GM21619 (cell line): Measurements from ENCODE around the gene ANKMY2.

ENCODE experiments used
- ATAC-seq: cut with Tn5 transposase; IDR thresholded peaks from one replicate; pipeline ENCODE4 v1.9.1; 2021; ENCODE audit not compliant: unreplicated experiment

The ANKMY2 gene

DNA sequence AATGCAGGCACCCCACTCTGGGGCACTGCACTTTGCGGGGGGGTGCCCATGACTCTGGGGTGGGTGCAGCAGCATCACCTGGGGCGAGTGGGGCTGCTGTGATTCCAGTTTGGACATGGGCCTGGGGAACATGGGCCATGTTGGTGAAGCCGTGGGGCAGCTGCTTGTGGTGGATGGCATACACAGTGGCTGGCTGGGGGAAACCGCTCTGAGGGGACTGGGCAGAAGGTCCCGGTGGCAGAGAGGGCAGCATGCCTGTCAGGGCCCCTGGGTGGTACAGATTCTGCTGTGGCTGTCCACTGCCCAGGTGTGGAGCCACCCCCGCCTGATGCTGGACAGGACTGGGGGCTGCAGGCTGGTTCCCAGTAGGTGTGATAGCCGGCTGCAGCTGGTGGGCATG lies 61.7 kb downstream of the ANKMY2 start:
- no peak for ATAC-seq

DNA sequence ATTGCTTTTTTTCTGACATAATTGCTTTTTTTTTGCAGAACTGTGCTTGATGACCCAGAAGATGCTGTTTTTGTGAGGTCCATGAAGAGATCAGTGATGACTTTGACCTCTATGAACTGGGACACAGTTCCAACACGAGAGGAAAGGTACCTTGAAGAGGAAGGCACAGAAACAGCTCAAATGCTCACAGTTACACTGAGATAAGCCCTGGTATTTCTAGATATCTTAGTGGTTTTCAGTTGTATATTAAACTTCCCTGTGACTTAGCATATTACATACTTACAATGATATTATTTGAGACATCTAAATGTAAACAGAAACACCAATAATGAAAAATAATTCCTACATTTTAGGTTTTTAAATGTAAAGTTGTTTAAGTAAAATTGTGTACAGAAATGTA lies 64.3 kb downstream of the ANKMY2 start:
- no peak for ATAC-seq

DNA sequence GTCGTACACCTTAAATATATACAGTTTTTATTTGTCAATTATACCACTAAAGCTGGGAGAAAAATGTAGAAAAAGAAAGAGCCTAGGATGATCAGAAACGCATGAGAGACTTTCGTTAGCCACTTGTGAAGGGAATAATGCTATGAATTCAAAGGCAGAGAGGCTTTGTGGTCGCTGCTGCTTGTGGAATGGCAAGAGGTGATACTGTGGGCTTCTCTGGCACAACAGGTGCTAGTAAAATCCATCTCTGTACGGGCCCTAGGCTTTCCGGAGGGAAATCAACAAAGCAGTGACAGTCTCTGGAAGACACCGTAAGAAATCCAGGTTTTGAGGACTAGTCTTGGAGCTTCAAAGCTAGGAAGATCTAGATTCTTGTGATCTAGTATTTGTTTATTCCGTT lies 66.3 kb downstream of the ANKMY2 start:
- ATAC-seq: no peak

DNA sequence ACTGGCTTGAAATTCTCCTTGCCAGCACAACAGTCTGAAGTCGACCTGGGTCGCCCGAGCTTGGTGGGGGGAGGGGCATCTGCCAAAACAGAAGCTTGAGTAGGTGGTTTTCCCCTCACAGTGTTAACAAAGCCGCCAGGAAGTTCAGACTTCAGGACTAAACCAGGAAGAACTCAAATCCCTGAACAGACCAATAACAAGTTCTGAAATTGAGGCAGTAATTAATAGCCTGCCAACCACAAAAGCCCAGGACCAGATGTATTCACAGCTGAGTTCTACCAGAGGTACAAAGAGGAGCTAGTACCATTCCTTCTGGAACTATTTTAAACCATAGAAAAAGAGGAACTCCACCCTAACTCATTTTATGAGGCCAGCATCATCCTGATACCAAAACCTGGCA lies 73.6 kb downstream of the ANKMY2 start:
- no peak for ATAC-seq

DNA sequence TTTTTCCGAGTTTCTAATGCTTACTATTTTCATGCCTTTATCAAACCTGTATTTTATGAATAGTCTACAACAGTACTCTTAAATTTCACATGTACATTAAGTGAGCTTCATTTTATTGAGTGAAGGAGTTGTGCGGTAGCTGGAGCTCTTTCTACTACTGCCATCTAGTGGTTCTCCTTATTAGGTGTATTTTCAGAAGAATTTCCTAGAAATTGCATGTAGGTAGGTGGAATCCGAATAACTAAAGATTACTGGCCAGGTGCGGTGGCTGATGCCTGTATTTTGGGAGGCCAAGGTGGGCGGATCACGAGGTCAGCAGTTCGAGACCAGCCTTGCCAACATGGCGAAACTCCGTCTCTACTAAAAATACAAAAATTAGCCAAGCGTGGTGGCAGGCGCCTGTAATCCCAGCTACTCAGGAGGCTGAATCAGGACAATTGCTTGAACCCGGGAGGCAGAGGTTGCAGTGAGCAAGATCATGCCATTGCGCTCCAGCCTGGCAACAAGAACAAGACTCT lies 80.6 kb downstream of the ANKMY2 start:
- peak; percentile 53 for ATAC-seq

DNA sequence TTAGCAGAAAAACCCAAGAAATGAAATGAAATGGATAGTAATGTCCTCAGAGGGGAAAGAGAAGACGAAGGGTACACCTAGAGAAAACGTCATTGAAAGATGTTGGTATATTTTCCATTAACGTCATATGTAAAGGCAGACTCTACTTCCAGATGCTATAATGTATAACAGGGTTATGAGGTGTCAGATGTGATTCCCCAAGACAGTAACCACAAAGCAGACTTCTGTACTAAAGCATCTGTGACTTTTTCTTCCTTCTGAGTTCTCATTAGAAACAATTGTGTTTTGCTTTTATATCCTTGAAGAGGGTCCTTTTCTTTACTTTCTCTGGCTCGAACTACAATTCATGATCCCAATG lies 81.6 kb downstream of the ANKMY2 start:
- peak; percentile 36 for ATAC-seq

DNA sequence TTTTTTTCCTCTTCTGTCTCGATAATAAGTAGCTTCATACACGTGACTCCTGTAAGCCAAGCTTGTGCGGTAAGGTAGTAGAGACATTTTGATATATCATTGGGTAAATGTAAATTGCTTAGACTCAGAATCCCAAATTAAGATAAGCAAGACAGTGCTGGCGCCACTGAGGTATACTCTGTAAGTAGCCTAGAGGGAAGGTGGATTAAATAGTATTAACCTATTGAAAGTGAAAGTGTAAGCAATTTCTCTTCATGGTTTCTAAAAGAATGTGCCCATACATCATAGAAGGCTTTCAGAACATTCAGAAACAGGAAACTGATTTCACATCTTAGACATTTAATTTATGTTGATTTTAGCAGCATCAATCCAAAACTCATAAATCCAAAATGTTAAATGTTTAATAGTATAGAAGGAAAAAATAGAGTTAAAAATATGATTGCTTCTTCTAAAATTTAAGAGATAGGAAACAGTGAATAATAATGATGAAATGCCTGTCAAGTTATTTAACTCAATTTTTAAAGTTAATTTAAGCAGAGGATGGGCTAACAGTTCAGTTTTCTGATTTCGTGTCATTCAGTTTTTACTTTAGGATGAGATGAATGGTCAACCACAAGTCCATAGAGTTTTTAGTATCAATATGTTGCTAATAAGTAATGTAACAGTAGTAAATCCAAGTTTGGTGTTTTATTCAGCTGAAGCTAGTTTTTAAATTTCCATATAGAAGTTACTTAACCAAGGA lies 82.1 kb downstream of the ANKMY2 start:
- peak; percentile 63 for ATAC-seq

DNA sequence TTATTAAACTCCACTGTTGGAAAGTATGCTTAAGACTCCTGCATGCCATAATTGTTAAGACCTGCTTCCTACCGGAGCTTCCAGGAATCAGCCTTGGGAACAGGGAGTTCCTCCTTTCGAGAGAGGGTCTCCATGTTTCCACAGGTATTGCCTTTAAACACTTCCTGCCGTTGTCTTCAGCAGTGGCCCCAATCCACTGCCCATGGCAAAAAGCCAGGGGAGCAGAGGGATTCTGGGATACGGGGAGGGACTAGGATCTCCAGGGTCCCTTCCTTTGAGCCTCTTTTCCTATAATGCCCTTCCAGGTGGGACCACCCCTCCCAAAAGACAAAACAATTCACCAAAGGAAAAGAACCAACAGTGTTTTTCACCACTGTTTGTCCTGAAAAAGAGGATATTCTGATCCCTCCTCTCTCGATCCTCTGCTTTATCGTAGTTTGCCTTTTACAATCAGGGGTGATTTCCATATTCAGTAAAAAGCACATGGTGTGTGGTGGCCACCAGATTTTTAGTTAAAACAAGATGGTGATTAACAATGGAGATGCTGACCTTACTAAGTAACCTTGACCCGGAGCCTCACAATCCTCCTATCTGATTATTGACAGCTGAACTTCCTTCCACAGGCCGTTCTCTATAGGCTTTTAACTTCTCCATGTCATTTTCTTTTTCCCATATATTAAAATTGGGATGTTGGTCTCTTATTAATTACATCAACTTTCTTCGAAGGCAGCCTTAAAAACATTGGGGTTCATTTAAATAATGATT lies 82.9 kb downstream of the ANKMY2 start:
- no peak for ATAC-seq

DNA sequence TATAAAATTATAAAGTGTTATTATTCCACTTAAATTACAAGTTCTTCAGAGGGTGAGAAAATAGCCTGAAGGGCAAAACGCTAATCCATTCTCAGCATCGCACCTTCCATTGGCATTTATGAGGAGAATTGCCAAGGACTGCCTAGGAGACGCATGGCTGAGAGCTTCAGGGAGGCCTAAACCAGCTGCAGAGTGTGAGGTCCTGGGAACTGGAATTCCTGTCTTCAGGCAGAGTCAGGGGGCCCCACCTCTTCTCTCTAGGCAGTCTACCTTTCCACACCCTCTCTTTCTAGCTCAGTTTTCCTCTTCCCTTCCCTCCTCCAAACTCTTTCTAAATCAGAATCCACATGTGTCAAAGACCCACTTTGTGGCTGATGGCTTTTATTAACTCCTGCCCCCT lies 83.6 kb downstream of the ANKMY2 start:
- no peak for ATAC-seq

DNA sequence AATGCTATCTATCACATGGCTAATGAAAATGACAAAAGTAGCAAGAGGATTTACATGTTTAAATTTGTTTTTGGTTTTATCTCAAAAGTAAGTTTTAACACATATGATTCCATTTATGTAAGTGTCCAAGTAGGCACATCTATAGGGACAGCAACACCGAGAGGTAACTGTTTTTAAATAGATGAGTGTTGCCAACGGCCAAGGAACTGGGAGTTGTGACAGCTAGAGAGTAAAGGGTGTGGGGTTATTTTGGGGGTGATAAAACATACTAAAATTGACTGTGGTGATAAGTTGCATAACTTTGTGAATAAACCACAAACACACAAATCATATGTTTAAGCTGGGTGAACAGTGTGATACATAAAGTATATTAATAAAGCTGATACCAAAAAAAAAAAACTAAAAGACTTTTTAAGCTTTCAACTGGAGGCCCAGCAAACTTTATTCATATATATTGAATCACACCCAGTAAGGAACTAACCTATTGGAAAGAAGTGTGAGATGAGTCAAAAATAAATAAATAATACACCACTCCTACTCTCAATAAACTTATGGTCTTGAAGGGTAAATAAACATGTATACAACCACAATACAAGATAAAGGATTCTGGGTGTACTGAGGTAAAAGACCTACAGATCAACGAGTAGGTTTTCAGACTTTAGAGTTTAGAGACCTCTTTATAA lies 85.9 kb downstream of the ANKMY2 start:
- ATAC-seq: no peak

DNA sequence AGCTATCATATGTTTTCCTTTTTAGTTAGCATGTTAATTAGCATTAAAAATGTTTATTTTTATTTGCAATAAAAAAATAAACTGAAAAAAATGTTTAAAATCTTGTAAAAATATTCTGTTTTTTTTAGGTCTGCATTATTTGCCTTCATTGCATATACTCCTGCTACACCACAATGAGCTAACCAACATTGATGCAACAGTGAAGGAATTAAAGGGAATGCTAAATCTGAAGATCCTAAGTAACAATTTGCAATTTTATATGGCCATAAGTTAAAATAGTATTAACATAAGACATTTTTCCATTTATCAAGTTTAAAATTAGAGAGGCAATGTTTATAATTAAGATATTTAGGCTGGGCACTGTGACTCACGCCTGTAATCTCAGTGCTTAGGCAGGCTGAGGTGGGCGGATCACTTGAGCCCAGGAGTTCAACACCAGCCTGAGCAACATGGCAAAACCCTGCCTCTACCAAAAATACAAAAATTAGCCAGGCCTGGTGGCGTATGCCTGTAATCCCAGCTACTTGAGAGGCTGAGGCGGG lies 86.7 kb downstream of the ANKMY2 start:
- ATAC-seq: no peak

DNA sequence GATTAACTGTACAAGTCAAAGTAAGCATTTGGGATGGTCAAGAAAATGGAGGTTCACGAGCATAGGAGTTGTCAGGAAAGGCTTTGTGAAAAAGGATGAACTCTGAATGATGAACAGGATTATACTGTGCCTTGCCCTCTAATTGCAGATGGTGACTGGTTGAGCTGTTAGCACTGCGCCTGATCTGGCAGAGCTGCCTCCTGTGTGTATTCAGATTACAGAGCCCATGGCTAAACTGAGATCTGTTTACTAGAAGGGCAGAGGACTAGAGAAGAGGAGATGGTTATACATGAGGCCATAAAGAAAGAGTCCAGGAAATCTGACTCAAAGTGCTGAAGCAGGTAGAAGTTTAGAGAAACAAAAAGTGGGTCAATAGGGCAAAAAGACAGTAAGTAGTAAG lies 89.2 kb downstream of the ANKMY2 start:
- no peak for ATAC-seq

DNA sequence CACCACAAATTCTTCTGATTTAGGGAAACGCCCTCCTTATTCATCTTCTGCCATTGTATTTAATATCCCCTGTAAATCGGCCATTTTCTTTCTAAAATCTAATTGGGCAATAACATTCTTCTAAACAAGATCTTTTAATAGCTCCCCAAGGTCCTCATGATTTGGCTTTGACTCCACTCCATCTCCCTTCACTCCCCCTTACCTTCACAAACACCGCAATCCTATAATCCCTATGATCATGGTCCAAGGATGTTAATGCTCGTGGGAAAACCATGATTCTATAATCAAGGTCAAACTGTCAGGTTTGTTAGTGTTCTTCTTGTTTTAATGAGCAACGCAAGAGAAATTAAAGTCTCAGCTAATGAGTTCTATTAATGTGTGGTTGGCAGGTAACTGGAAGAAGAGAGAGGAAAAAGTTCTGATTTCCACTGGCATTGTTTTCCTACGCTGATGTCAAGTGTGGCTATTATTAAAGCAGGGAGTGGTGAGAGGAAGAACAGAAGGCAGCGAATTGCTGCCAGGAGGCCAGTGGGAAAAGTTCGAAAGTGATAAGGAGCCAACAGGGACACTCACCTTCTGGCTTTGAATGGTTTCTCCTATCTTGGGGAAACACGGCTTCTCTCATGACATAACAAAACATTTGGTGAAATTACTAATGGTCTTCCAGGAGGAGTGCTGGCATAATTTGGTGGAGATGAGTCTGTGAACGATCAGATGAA lies 90.9 kb downstream of the ANKMY2 start:
- no peak for ATAC-seq

DNA sequence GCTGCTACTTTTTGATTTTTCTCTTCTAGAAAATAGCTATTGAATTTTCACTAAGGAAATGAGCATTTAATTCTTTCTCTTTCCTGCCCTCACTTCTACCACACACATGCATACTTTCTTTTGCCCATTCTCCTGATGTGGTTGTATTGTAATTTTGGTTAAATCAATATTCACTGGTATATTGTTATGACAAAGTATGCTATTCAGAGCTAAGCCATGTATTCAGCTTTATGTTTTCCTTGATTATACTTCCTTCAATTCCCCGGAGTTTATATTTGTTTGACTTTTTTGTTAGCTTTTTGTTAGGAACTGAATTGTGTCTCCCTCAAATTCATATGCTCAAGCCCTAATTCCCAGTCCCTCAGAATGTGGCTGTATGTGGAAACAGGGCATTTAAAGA lies 94.9 kb downstream of the ANKMY2 start:
- ATAC-seq: no peak
